HepG2 (cell line): ENCODE measurements around the gene ARMH1.

ENCODE experiments used
- EZH2 ChIP-seq: conservative IDR thresholded peaks from 2 replicates; pipeline ENCODE4 v1.6.1; 2012; ENCODE audit warnings: mild to moderate bottlenecking, low read depth, low read length, moderate library complexity
- GABPA ChIP-seq, 2 experiments: IDR thresholded peaks; 2 replicates each; pipeline ENCODE4 v1.6.1; 2011 to 2016; ENCODE audit warnings: low read depth in 2 of 2, low read length in 1 of 2, missing biosample characterization in 1 of 2, missing genetic modification characterization in 1 of 2
- NR2F2 ChIP-seq: IDR thresholded peaks from 2 replicates; pipeline ENCODE4 v1.6.1; 2012; ENCODE audit warnings: low read depth, inconsistent platforms, borderline replicate concordance
- TAF1 ChIP-seq: sonication (generic); formaldehyde crosslinking; IDR thresholded peaks from 2 replicates; pipeline ENCODE4 v1.4.0; 2020; ENCODE audit warnings: missing genetic modification reagents
- TCF7L2 ChIP-seq: IDR thresholded peaks from 2 replicates; pipeline ENCODE4 v1.6.1; 2011; ENCODE audit warnings: mild to moderate bottlenecking, low read depth, low read length, moderate library complexity
- ZNF3 ChIP-seq: IDR thresholded peaks from 2 replicates; pipeline ENCODE4 v1.7.0; 2017; ENCODE audit warnings: inconsistent platforms
- TF ChIP-seq, protein P1 (sequence below): sonication (generic); formaldehyde crosslinking; IDR thresholded peaks from 2 replicates; pipeline ENCODE4 v1.4.0; 2020; ENCODE audit warnings: missing genetic modification reagents

GRCh38 chr1:44663417-44663816, 11.1 kb upstream of the ARMH1 start:
- TF ChIP-seq GABPA (IDR thresholded peaks at IDR 0.05; ENCODE audit: low read depth, low read length) (no peak), GABPA (CRISPR knock-in tag; IDR thresholded peaks at IDR 0.05; ENCODE audit: low read depth) (no peak), EZH2 (no peak), TAF1 (CRISPR knock-in tag) (no peak), TCF7L2 (no peak), ZNF3 (CRISPR knock-in tag) (no peak), NR2F2 (no peak)
- TF ChIP-seq, protein P1, sequence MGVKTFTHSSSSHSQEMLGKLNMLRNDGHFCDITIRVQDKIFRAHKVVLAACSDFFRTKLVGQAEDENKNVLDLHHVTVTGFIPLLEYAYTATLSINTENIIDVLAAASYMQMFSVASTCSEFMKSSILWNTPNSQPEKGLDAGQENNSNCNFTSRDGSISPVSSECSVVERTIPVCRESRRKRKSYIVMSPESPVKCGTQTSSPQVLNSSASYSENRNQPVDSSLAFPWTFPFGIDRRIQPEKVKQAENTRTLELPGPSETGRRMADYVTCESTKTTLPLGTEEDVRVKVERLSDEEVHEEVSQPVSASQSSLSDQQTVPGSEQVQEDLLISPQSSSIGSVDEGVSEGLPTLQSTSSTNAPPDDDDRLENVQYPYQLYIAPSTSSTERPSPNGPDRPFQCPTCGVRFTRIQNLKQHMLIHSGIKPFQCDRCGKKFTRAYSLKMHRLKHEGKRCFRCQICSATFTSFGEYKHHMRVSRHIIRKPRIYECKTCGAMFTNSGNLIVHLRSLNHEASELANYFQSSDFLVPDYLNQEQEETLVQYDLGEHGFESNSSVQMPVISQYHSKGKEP: no peak
